GM18951 (cell line): ENCODE results near the gene GYPE.
"Not testable (repeated sequence)": the region's sequence is repeated elsewhere in the genome, so short reads cannot be mapped to it uniquely, and the experiment has no call there.

ENCODE experiments used
- POLR2A ChIP-seq: IDR thresholded peaks from 4 replicates; pipeline ENCODE4 v1.6.1; 2011; ENCODE audit warnings: mild to moderate bottlenecking; ENCODE audit not compliant: insufficient read length, insufficient read depth; ENCODE audit errors: extremely low read depth
- in situ Hi-C: fragments of 300-500 bp; cut with MboI; formaldehyde crosslinking; loops from one replicate; pipeline ENCODE4 v1.12.0; 2022; ENCODE audit warnings: low sequenced_read_pairs, mixed read lengths, inconsistent platforms; ENCODE audit not compliant: unreplicated experiment

Gene GYPE

DNA sequence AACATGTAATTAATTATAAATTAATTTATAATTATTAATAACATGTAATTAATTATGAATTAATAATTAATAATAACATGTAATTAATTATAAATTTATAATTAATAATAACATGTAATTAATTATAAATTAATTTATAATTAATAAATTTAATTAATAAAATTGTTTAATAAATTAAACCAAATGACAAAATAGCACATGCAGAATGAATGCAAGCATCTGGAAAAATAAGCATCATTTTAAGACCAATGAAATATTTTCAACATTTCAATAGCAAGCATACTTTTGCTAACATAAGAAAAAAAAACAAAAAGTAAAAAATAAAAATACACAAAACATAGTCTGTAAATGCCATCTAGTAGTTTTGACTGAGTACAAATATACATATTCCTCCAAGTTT lies 21.8 kb downstream of the GYPE start:
- in situ Hi-C loops = no loop called here
- no peak for TF ChIP-seq POLR2A

DNA sequence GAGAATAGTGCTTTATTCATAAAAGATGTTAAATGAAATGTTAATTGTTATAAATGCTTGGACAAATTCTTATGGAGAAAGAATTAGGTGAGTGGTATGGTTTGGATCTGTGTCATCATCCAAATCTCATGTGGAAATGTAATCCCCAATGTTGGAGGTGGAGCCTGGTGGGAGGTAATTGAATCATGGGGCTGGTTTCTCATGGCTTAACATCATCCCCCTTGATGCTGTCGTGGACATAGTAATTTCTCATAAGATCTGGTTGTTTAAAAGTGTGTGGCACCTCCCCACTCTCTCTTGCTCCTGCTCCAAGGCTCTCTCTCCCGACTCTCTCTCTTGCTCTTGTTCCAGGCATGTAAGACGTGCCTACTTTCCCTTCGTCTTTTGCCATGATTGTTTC lies 22.5 kb downstream of the GYPE start:
- no peak for TF ChIP-seq POLR2A
- in situ Hi-C loops = no loop called here

DNA sequence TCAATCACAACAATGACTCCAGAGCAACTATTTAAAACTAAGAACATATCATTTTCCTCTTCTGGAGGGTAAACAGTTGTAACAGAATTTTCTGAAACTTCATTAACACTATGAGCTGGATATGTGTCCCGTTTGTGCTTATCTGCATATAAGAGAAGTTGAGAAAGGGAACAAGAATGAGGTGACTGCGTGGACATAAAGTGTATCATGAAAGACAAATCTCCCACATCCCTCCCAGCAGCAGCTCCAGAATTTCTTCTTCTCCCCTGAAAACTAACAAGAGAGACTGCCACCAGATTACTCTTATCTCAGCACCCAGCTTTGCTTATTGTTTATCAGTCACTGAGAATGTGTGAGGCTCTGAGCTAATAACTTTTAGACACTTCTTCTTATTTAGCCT lies 25.8 kb downstream of the GYPE start:
- in situ Hi-C loops = loop anchor here (10.0 kb wide), 1 partner anchor 115 kb away; no protein-coding TSS in a partner anchor

DNA sequence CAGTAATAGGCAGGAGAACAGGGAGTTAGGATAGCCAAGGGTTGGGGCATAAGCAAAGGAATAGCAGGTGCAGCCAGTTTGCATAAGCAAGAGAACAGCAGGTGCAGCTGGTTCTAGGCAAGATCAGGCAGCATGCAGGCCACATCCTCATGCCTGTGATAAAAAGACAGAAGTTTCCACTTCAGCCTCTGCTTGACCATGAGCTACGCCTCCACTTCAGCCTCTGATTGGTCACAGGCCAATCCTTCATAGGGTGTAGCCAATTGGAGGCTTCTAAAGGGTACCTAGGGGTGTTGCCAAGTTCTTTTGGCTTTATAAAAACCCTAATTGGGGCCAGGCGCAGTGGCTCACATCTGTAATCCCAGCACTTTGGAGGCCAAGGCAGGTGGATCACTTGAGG lies 30.0 kb downstream of the GYPE start:
- in situ Hi-C loops = loop anchor here (10.0 kb wide), 1 partner anchor 119 kb away; no protein-coding TSS in a partner anchor

DNA sequence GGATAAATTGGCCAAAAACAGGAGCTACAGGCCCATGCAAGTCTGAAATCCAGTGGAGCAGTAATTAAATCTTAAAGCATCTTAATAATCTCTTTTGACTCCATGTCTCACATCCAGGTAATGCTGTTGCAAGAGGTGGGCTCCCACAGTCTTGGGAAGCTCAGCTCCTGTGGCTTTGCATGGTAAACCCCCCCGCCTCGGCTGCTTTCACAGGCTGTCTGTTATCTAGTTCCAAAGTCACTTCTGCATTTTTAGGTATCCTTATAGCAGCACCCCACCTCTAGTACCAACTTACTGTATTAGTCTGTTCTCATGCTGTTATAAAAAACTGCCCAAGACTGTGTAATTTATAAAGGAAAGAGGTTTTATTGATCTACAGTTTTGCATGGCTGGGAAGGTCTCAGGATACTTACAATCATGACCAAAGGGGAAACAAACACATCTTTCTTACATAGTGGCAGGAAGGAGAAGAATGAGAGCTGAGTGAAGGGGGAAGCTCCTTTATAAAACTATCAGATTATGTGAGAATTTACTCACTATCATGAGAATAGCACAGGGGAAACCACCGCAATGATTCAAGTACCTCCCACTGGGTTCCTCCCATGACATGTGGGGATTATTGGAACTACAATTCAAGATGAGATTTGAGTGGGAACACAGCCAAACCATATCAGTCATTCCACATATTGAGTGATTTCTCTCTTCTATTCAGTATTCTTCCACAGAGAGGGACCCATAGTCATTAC lies 34.7 kb downstream of the GYPE start:
- in situ Hi-C loops = loop anchor here (10.0 kb wide), 1 partner anchor 124 kb away; no protein-coding TSS in a partner anchor

DNA sequence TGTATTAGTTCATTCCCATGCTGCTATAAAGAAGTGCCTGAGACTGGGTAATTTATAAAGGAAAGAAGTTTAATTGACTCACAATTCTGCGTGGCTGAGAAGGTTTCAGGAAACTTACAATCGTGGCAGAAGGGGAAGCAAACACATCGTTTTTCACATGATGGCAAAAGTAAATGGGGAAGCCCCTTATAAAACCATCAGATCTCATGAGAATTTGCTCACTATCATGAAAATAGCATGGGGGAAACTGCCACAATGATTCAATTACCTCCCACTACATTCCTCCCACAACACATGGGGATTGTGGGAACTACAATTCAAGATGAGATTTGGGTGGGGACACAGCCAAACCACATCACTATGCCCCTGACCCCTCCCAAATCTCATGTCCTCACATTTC lies 35.4 kb downstream of the GYPE start:
- in situ Hi-C loops = loop anchor here (10.0 kb wide), 1 partner anchor 125 kb away; no protein-coding TSS in a partner anchor

DNA sequence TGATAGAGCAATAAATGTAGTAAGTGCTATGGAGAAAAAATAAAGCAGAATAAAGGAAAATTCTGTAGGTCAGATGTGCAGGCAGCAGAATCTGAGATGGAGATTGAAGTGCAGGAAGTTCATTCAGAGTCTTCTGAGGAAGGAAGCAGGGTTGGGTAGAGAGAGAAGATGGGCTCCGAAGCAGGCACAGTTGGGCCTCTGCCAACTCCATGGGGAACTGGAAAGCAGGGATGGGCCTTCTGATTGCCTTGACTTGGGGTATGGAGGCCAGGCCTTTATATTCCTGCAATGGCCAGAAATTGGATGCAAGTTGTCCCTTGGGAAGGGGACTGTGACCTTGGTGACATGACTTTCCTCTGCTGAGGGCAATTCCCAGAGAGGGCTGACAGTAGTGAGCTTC lies 42.6 kb downstream of the GYPE start:
- in situ Hi-C loops = not testable (repeated sequence)

DNA sequence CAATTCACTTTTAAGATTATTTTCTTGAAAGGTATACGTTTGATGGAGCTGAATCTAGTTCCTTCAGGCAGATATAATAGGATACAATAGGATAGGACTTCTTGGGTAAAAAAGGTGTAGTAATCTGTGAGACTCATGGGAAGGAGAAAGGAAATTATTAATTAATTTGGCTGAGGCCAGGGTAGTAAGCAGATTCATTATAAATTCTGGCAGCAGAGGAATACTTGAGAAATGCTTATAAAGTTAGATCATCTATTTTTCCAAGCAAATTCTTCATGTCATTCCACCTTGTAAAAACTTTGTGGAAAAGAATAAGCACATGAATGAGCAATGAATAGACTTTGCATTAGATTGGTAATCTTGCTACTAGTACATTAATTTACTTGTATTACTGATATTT lies 46.9 kb downstream of the GYPE start:
- TF ChIP-seq POLR2A = no peak
- in situ Hi-C loops = no loop called here

DNA sequence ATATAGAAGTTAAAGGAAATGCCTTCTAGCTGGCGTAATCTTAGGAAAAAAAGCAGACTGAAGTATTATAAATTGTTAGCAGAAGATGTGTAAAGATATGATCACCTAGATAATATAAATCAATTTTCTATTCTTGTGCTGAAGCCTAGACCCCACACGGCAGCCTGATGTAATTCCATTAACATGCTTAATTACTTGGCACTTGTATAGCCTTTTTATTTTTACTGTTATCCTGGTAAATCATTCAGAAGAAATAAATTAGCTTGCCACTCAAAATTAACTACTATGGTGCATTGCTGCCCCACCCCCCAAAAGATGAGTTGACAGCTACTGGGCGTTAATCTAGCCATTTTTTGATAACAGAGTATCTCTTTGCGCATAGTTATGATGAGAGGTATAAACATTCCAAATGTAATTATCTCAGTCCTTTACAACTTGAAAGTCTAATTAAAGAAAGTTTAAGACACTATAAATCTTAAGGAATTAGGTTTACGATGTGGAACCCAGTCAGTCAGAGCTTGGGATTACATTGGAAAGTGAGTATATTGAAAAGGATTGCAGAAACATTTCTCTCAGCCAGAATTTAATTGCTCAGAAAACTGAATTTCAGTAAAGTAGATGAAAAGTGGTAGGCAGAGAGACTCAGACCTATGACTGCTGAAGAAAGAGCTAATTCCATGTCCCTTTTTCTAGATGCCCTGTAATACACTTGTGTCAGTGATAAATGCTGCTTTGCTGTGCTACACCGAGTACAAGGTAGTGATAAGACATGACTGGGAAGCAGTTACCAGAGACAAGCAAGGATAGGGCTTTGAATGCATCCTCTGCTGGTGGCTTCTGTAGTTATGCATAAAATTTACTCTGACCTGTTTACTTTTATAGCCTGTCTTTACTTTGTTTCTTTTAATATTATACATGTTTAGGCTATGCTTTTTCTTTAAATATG lies 47.7 kb downstream of the GYPE start:
- in situ Hi-C loops = not testable (repeated sequence)

DNA sequence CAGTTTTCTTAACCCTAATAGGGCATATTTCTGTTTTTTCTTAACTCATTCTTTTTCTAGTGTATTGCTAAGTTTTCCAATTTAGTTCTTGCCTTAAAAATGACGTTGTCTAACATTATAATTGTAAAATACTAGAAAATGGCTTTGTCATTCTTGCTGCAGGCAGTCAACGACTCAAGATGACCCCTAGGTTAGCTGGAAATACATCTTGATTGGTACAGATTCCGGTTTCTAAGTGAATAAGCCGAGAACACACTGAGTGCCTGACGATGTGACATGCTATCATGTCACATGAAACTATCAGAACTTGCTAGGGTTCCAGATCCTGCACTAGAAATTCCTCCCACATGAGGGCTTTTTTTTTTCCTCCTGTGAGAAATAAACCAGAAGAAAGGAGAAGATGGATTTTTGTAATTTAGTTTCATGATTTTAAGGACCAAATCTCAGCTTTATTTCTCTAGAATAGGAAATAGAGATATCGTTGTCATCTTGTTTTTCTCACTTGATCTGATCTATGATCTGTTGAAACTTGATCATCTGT lies 49.3 kb downstream of the GYPE start:
- in situ Hi-C loops = not testable (repeated sequence)

DNA sequence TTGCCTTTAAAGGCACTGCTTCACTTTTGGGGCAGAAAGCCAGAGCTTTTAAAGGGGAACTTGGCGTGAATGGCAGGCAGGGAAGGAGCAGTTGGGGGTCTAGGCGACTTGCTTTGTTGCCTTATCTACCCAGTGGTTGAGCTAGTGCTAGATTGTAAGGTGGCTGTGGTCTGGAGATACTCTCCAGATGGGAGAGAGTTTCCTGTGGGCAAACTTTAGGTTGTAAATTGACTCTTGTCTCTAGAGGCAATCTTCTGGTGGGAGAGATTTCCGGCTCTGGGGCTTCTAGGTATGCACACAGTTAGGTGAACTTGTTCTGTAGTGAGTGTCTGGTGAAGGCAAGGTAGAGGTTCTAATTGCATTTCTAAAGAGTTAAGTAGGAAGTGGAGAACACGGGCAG lies 50.7 kb downstream of the GYPE start:
- in situ Hi-C loops = not testable (repeated sequence)

DNA sequence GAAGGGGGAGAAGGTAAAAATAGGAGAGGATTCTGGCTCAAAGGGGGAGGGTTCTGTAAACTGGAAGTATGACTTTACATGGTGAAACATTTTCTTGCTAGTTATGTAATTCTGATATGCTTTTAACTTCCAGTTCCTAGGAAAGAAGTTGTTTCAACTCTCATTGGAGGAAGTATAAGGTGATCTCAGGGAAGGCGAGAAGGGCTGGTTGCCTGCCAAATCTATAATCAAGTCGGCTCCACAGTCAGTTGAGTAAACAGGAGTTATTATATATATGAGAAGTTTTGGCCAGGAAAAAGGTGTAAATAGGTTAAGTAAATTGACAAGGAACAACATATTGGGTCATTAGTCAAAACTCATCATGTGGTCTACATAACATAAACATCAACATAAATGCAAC lies 56.1 kb downstream of the GYPE start:
- in situ Hi-C loops = not testable (repeated sequence)

DNA sequence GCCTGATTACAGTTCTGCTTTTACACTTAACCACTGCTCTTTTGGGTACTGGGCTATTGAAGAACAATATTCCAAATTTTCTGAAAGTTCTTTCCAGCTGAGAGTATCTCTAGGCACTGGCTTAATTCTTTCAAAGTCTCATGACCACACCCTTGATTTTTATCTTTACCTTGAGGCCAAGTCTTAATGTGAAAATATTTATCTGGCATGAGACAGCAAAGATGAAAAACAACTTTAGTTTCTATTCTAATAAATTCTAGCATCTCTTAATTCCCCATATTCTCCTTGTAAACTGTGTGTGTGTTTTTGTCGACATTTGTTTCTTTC lies 61.9 kb downstream of the GYPE start:
- in situ Hi-C loops = not testable (repeated sequence)

DNA sequence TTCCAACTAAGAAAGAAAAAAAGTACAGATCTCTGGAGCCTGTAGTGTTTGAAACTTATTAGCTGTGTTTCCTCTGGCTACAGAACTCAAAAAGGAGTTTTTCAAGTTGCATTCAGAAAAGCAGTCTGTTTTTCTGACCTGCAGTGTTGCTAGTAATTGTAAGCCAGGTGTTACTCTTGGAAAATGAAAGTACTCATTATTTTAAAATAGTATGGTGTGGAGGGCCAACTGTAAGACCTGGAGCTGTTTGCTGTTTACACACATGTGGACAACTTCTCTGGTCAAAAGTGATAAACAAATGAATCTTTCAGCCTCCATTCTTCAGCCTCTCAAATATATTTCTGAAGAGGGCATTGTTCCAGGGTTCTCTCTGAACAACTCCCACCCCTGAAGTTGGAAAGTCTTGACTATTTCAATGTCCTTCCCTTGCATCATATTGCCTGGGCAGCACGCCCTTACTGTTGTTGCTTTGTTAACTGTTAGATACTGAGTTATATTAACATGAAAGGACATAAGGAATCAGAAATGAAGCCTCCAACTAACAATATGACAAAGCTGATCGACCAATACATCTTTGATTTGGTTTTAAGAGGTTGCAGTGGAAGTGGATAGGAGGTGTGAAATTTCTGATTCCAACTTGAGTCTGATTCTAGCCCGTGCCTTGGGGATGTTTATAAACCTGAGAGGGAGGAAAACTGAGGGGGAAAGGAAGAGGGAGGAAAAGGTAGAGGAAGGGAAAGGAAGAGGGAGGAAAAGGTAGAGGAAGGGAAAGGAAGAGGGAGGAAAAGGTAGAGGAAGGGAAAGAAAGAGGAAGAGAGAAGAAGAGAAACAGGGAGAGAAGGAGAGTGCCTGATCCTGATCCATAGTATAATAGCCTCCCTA lies 62.5 kb downstream of the GYPE start:
- in situ Hi-C loops = not testable (repeated sequence)

DNA sequence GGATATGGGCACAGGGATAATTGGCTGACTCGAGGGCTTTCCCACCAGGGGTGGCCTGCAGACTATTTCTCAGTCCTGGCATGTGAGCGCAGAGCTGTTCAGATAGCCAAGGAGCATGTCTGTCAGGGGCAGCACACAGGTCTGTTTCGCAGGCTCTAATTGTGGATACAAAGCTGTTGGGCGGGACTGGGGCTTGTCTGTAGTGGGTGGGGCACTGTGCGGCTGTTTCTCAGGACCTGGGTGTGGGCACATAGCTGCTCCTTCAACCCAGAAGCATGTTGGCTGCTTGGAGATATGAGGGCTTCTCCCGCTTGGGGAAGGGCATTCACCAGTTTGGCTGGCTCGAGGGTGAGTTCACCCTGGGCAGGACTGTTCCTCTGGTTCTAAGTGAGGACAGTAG lies 65.9 kb downstream of the GYPE start:
- in situ Hi-C loops = not testable (repeated sequence)

DNA sequence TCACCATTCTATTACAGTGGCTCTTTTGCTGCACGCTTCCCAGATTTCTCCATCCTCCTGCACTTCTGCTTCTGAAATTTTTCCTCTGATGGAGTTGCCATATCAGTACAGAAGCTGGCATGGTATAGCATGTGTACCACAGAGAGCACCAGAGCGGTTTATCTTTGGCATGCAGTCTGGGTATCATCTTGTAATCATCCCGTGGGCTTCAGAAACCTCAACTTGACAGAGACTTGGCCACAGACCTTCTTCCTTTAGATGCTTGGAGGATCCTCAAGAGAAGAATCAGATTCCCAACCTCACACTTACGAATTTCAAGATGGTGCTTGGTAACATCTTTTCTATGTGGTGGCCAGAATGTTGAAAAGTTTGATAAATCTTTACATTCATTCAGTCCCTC lies 71.2 kb downstream of the GYPE start:
- in situ Hi-C loops = not testable (repeated sequence)

DNA sequence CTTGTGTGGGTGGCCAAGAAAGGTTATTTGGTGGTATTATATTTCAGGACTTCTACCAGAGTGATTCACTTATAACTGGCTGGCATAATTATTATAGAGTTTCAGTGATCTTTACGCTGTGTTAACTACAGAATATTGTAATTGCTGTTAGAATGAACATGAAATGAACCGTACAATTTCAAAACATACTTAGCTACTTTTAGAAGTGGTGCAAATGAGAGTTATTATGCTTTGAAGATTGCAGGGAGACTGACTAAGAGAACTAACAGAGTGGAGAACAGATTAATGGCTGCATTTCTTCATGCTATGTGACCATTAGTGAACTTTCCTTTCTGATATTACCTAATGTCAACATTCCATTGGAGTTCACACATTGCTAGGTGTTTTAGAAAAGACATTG lies 71.7 kb downstream of the GYPE start:
- in situ Hi-C loops = not testable (repeated sequence)

DNA sequence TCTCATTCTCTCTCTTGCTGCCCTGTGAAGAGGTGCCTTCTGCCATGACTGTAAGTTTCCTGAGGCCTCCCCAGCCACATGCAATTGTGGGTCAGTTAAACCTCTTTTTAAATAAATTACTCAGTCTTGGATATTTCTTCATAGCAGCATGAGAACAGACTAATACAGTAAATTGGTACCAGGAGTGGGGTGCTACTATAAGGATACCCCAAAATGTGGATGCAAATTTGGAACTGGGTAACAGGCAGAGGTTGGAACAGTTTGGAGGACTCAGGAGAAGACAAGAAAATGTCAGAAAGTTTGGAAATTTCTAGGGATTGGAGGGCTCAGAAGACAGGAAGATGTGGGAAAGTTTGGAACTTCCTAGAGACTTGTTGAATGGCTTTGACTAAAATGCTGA lies 74.8 kb downstream of the GYPE start:
- in situ Hi-C loops = not testable (repeated sequence)

DNA sequence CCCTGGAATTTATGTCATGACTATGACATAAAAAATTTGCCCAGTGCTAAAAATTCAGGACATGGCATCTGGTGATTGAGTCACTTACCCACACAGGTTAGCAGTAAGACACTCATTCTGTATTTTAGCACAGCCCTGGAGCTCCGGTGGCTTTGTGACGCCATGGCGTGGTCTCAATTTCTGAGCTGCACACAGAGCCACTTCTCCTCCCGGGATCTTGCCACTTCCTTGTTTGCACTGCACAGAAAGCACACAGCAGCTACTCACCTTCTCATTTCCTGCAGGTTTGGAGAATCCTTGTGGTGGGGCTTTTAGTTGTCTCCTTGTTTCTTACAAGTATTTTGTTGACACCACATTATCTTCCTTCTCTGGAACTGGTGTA lies 76.1 kb downstream of the GYPE start:
- in situ Hi-C loops = not testable (repeated sequence)
